ENCODE measurements around the gene NT5DC4.

The NT5DC4 gene

GRCh38 chr2:112720785-112721184 is at the start of gene NT5DC4:
Gene NT5DC4, plus strand, starts transcription at chr2:112721020. Its CDS starts 60 bp downstream, at chr2:112721080.
- ATAC-seq, result no peak

- ATAC-seq, result no peak
Observed at GRCh38 chr2:112671801-112672200, 49.0 kb upstream of the NT5DC4 start.

GRCh38 chr2:112673008-112673407 is 47.8 kb upstream of the NT5DC4 start:
- no peak for ATAC-seq

GRCh38 chr2:112674229-112674628 is 46.6 kb upstream of the NT5DC4 start:
- ATAC-seq, result no peak

- no peak for ATAC-seq
Observed at GRCh38 chr2:112679484-112679883, 41.3 kb upstream of the NT5DC4 start.

GRCh38 chr2:112680666-112681101 is 40.1 kb upstream of the NT5DC4 start:
- no peak for ATAC-seq

GRCh38 chr2:112682101-112682500 is 38.7 kb upstream of the NT5DC4 start:
- ATAC-seq, result no peak

GRCh38 chr2:112683550-112684414 is 37.0 kb upstream of the NT5DC4 start:
- ATAC-seq, result no peak

GRCh38 chr2:112684415-112684775 is 36.4 kb upstream of the NT5DC4 start:
- no peak for ATAC-seq

- ATAC-seq, result peak in 1 of 2 donors; percentile 33
Observed at GRCh38 chr2:112685271-112685884, 35.4 kb upstream of the NT5DC4 start.

GRCh38 chr2:112686348-112687217 is 34.2 kb upstream of the NT5DC4 start:
- ATAC-seq, result no peak

GRCh38 chr2:112687522-112687921 is 33.3 kb upstream of the NT5DC4 start:
- ATAC-seq, result no peak

- no peak for ATAC-seq
Observed at GRCh38 chr2:112688086-112688880, 32.5 kb upstream of the NT5DC4 start.

GRCh38 chr2:112690853-112691401 is 29.9 kb upstream of the NT5DC4 start:
- peak; percentile 59 to 67 for ATAC-seq

GRCh38 chr2:112691881-112692281 is 28.9 kb upstream of the NT5DC4 start:
- ATAC-seq, result no peak

- ATAC-seq, result peak; percentile 89
Observed at GRCh38 chr2:112692495-112692911, 28.3 kb upstream of the NT5DC4 start.

GRCh38 chr2:112692918-112693317 is 27.9 kb upstream of the NT5DC4 start:
- ATAC-seq, result peak in 1 of 2 donors; percentile 31

GRCh38 chr2:112693596-112693995 is 27.2 kb upstream of the NT5DC4 start:
- no peak for ATAC-seq

- ATAC-seq, result no peak
Observed at GRCh38 chr2:112694182-112694581, 26.6 kb upstream of the NT5DC4 start.

- no peak for ATAC-seq
Observed at GRCh38 chr2:112698834-112699515, 21.8 kb upstream of the NT5DC4 start.

- ATAC-seq, result no peak
Observed at GRCh38 chr2:112699984-112700667, 20.7 kb upstream of the NT5DC4 start.

All from activated CD4-positive, CD25-positive, alpha-beta regulatory T cell treated with anti-CD3 and anti-CD28 coated beads, Interleukin-2, amount 50 U/mL, for 24 hours (primary cell).